Left forelimb (tissue), 1 donor: ENCODE data around the gene COL13A1.

Experiments
- DNase-seq: peaks from one replicate; pipeline ENCODE4 v3.0.0-alpha.2; 2018; ENCODE audit warnings: low spot score

The COL13A1 gene

DNA sequence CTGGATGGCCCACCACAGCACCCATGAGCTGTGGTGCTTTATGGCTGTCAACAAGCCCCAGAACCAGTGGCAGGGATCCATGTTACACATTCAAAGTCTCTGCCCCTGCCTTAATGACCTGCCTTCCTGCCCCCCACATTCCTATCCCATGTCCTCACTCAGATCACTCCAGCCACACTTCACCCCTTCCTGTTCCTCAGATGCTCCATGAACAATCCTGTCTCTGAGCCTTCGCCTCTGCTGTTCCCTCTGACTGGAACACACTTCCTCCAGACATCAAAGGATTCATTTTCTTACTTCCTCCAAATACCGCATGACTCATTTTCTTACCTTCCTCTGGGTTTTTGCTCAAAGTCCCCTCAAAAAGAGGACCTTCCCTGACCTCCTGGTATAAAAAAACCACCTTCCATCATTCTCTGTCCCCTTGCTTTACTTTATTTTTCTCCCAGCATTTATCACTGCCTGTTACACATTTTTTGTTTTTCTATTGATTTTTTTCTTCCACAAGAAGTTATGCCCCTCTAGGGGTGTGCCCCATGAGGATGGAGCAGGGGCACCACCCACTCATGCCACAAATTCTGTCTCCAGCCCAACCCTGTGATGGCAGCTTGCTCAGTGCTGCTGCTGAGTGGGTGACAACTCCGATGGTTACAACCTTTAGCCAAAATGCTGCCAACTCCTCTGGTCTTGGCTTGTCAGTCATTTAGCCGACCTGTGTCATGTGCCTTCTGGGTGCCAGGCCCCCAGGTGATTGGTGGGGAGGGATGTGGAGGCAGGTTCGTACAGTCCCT is 18.2 kb downstream of the COL13A1 start:
- DNase-seq: no peak

DNA sequence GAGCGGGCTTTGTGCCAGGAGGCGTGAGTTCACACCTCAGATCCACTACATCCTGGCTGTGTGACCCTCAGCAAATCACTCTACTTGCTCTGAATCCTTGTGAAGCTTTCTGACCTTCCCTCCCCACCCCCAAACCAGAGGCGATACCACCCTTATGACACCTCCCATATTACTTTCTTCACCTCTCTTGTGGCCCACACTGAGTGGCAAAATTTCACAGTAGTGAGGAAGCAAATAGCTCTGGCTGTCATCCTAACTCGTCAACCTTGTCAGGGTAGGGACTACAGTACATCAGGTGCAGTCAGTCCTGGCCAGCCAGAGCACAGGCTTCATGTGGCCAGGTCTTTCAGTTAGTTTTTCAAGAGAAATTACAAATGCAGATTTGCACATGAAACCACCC is 19.1 kb downstream of the COL13A1 start:
- no peak for DNase-seq

DNA sequence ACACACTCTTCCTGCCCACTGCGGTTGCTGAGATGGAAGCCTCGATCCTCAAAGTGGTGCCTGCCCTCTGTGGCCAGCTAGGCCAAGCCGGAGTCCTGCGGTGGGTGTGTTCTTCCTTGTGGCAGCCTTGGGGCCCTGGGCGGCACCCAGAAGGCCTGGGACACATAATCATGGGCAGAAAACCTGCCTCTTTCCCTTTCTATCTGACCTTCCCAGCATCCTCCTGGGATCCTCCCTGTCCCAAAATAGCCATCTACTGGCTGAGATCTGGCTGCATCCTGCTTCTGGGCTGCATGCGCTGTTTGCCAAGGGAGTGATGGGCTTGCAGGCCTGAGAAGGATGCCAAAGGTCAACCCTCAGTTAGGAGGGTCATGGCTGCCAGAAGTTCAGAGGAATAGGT is 23.9 kb downstream of the COL13A1 start:
- DNase-seq: no peak

DNA sequence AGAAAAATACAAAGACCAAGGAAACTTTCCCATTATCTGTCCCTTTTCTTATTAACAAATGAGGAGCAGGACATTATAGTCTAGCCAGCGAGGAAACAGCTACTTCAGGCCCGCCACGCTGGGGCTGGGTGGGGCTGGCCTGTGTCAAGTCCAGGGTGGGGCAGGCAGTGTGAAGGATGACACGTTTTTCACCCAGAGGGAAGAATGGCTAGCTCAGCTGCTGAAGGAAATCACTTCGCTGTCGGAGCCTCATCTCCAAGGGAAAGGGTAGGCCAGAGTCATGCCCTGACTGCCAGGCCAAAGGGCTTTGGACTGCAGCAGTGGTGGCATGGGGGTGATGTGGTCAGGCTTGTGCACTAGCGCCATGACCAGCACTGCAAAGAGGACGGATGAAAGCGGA is 24.4 kb downstream of the COL13A1 start:
- no peak for DNase-seq

DNA sequence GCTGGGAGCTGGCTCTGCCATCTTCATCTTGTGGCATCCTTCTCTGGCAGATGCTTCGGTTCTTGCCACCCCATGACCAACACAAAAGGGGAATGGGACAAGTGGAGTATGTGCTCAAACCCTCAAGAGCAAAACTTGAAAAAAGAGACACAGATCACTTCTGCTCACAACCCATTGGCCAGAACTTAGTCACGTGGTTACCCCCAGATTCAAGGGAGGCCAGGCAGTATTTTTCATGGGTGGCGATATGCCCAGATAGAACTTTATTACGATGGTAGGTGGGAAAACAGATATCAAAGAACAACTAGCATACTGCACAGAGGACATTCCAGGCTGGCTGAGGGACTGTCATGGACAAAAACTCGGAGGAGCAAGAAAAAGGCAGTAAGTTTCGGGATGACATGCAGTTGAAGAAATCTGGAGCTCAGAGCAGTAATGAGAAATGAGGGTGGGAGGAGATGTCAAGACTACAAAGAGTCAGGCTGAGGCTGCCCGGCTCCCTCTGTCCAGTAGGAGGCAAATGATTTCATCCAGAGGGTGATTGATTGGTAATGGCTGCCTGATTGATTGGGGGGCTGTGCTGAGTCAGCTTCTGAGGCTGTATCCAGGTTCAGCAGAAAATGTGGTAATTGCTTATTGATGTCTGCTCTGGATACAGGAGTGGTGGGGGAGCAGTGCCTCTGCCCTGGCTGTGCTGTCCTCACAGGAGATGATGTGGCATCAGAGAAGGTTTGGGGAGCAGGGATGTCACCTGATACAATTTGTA is 25.3 kb downstream of the COL13A1 start:
- DNase-seq: no peak

DNA sequence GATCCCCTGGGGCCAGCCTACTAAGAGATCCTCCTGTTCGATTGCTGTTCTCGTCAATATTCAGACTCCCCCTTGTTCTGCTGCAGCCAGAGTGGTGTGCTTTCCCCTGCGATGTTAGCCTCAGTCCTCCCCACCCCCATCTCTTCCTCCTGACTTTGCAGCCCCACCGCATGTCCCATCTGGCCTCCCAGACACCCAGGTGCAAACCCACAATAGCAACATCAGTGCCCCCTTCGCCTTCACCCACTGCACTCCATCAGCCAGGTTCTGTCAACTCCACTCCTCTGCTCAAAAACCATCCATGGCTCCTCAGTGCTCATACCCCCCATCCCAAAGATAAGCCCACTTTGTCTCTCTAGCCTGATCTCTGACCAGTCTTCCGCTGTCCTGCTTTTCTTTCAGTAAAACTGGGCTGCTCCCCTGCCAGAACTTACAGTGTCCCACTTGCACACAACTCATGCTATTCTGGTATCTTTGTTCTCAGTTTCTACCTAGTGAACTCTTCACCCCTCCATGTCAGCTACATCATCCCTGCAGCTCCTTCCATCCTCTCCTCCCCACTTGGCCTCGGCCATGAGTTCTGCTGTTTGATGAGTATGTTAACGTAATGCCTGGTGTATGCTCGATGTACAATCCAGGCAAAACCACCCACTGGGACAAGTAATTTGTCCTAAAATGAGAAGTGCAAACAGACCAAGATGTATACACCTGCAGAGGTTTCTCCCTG is 26.6 kb downstream of the COL13A1 start:
- no peak for DNase-seq

DNA sequence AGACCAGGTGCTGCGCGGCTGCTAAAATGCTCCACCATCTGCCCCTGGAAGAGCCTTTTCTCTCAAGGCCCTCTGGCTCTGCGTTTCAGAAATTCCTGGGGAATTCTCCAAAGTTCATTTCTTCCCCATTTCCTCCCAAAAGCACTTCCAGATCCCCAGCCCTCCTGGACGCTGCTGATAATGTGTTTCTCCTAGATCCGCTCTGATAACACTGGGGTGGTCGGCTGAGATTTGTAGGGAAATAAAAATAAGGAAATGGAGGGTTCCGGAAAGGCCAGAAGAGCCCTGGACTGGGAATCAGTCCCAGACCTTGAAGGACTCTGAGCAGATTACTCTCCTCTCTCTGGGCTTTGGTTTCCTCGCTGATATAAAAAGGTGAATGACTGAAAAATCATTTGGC is 28.1 kb downstream of the COL13A1 start:
- DNase-seq: no peak

DNA sequence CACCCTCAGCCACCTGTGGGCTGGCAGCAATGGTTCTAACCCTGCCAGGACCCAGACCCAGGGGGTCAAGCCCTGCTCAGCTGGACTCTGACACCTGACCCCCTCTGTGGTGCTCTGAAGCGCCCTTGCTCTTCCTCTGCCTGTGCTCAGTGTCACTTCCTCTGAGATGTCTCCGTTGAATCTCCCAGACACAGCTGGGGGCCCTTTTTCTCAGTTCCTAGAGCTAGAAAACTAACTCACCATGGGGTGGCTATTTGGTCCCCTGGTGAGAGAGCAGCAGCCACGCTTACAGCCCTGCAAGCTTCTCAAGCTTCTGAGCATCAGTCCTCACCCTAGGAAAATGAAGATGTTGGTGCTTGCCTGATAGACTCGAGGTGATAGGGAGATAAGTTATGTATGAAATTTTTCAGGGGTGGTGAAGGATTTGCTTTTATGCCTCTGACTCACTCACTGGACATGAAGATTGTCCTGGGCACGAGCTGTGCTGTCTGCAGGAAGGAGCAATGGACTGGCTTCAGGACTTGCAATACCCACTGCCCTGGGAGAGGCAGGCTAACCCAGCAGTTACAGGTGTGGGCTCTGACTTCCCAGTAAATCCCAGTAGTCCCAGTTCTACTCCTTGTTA is 29.6 kb downstream of the COL13A1 start:
- no peak for DNase-seq

DNA sequence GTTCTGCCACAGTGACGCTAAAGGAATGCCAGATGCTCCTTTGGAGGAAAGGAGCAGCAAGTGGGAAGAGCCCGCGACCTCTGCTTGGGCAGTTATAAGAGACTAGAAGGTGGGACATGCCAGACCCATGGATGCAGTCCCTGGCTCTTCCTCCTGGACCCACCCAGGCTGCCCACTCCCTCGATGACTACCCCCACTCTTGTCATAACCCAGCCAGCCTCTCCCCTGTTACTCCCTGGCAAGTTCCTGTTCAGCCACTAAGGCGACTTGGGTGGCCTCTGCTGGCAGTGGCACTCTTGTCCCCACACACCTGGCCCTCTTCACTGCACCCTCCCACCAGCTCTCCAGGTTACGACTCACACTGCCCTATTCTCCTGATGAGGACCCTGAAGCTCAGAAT is 33.5 kb downstream of the COL13A1 start:
- no peak for DNase-seq

DNA sequence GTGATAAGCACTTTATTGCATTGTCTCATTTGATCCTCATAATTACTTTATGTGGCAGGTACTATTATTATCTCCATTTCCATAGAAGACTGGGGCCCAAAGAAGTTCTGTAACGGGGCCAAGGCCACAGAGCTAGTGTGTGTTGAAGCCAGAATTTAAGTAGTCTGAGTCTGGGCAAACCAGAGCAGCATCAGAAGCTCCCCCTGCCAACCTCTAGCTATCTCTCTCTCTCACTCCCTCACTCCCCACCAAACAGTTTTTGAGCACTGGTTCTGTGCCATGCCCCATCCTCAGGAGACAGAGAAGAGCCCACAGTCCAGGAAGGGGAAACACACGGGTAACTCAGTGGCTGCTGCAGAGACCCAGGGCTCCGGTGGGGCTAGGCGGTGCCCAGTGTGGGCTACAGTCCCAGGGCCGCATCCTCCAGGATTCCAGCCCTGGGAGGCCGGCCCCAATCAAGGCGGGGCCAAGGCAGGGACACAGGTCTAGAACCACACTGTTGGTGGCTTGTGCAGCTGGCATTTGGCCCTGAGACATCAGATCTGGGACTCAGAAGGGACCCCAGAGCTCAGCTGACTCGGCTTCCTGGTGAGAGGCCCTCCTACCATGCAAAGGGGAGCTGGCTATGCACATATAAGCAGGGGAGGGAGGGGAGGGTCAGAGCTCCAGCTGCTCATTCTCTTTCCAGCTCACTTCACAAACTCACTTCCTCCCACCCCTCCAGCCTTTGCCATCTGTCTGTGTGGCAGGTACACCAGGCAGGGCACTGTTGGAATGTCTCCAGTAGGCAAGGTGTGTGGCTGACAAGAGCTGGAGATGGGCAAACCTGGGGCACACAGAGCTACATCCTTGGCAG is 34.4 kb downstream of the COL13A1 start:
- no peak for DNase-seq

DNA sequence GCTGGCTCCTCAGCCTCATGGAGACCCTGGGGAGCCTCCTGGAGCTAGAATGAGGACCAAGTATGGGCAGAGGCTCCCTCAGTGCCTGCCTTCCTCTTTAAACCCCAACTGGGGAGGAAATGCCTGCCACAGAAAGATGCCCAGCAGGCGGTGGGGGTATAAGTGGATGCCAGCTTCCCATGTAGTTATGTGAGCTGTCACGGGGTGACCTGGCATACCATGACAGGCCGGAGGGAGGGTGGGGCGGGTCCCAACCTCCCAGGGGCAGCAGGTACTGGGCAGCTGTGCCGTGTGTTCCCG is 35.0 kb downstream of the COL13A1 start:
- DNase-seq: no peak

DNA sequence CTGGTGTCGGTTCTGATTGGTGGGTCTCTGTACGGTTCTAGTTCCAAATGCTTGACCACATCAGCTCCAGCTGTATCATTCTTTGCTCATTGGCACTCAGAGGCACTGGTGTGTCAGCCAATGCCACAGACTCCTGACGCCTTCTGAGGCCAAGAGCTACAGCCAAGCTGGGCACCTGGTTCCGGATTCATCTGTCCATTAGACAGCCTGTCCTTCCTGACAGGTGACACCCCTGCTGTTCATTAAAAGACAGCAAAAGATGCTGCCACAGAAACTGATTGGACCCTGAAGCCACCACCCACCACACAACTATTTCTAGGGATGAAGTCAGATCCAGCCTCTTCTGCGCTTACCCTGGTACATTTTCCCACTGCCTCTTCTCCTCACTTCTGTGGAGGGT is 35.6 kb downstream of the COL13A1 start:
- no peak for DNase-seq

DNA sequence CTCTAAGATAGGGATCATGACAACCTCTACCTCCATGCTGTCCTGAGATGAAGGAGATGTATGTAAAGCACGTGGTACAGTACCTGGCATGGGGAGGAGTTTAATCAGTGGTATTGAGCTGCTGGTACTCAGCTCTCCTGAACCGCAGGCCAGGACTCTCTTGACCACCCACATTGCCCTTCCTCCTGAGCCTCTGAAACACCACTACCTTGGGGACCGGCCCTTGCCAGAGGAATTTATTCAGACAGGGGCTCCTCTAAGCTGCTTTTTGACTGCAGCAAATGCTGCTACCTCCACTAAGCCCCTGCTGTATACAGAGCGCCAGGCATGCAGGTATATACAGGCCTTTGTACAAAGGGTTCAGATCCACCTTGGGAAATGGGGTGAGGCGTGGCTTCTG is 36.7 kb downstream of the COL13A1 start:
- no peak for DNase-seq

DNA sequence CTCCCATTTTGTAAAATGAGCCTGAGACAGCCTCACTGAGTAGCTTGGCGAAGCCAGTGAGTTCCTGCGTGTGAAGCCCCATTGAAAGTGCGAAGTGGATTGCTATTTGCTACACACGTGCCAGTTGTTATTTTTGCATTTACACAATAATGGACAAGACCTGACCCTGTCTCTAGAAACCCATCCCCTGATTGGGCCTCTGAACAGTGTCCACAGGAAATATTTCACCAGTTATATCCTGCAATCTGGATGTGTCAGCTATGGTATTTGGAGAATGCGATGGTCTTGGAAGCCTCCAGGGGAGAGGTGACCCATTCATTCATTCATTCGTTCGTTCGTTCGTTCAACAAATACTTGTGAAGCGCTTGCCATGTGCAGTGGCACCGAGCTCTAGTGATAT is 37.1 kb downstream of the COL13A1 start:
- no peak for DNase-seq

DNA sequence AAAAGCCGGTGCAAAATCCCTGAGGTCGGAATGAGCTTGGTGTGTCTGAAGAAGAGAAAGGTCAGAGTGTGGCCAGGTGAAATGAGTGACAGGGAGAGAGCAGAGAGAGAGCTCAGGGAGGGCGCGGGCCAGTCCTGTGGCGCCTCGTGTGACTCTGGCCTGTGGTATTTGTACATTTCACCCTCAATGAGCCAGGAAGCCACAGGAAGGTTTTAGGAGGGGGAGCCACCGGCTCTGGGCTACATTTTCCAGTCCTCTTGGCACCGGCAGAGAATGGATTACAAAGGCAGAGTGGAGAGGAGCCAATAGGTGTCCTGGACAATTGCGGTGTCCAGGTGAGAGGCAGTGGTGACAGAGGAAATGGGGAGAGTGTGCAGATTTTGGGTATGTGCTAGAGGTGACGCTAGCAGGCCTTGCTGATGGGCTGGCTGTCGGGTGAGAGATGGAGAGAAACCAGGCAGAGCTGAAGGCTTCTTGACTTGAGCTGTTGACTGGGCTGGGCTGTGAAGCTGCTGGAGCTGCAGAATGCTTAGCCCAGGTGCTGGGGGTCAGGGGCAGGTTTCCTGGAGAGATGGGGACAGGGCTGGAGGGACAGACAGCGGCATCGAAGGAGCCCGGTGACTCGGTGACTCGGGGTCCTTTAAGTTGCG is 38.1 kb downstream of the COL13A1 start:
- DNase-seq: no peak

DNA sequence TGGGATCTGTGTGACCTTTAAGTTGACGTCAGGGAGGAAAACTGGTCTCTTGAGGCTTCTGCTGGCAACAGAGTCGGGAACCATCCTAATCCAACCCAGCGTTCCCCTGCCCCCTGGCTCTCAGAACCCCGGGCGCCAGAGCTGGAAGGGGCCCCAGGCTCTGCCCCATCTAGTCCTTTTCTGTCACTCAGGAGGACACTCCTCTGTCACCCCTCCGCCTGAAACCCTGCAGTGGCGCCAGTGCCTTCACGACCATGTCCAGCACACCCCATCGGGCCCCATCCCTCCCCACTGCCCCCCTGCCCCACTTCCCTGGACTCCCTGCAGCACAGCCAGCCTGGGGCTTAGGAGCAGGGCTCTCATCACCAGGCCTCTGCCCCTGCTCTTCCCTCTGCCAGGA is 39.1 kb downstream of the COL13A1 start:
- DNase-seq: no peak

DNA sequence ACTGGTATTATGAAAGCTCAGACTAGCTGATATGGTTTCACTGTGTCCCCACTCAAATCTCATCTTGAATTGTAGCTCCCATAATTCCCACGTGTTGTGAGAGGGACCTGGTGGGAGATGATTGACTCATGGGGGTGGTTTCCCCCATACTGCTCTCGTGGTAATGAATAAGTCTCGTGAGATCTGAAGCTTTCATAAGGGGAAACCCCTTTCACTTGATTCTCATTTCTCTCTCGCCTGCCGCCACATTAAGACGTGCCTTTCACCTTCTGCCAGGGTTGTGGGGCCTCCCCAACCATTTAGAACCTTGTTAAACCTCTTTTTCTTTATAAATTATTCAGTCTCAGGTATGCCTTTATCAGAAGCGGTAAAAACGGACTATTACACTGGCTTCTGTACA is 40.3 kb downstream of the COL13A1 start:
- no peak for DNase-seq

DNA sequence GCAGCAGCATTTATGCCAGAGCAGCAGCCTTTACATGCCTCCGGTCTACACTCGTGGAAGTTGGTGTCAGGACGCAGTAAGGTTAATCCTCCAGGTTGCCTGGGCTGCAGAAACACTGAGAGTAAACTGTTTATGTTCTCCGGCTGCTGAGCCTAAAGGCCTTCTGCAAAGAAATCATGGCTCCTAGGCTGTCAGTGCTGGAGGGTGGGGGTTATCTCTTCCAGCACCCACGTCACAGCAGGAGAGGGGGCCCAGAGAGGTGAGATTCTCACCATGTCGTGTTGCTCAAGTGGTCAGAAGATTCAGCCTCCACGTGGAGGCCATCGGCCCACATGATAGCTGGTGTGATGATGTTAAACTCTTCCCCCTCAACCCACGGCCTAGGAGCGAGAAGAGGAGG is 41.2 kb downstream of the COL13A1 start:
- DNase-seq: no peak

DNA sequence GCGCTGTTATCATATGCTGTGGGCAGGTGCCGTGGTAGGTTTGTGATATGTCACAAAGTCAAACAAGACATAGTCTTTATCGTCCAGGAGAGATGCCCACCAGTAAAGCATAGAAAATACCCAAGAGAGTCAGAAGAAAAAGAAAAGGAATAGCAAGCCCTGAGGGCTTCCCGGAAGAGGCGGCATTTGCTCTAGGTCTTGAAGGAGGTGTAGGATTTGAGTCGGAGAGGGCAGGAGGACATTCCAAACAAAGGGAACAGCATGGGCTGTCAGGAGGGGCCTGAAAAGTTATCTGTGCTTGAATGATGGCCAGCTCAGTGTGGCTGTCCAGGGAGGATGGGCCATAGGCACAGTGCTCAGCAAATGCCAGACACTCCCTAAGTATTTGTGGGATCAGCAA is 42.2 kb downstream of the COL13A1 start:
- no peak for DNase-seq

DNA sequence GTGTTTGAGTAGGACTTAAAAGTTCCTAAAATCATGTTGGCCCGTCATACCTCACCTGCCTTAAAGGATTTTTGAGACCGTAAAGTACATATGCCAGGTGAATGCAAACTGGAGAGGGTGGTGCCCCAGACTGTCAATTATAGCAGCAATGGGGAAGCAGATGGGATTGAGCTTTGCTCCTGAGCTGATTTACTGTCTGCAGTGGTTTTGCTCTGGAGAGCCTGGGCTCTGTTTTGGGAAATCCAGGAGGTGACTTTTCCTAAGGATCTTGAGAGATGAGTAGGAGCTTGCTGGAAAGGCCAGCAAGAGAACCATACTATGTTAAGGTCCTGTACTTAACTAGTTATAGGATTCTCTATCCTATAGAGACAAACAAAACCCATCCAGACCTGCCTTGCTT is 43.0 kb downstream of the COL13A1 start:
- DNase-seq: no peak

DNA sequence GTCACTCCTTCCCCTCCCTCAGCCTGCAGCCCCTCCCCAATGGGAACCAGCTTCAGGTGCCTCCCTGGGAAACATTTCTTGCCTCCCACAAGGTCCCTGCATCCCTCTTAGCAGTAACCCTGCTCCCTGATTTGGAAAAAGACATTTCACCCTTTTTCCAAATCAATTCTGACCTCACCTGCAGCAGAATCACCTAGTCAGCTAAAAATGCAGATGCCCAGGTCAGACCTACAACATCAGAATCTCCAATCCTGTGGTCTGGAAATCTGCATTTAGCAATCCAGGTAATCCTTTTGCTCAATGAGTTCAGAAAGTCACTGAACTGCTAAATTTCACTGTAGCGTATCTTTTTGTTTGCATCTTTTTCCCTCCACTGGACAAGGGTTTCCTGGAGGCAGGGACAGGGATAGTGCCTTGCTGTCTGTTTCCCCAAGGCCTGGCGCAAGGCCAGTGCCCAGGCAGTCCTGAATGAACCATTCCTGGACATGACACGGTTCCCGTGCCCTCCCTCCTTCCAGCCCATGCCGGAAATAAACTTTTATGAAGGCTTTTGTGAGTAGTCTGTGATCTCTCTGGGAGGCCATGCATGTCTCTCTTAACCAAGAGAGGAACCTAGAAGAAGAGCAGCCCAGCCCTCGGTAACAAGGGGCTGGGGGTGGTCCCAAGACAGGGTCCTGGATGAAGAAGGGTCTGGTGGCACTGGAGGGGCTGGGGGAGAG is 44.0 kb downstream of the COL13A1 start:
- no peak for DNase-seq
